SH-SY5Y (cell line): ENCODE measurements around the gene AVPI1.

Experiments used
- GATA2 ChIP-seq: IDR thresholded peaks from 2 replicates; pipeline ENCODE4 v1.6.1; 2011; ENCODE audit warnings: mild to moderate bottlenecking, low read depth, low read length
- GATA3 ChIP-seq: IDR thresholded peaks from 2 replicates; pipeline ENCODE4 v1.6.1; 2011; ENCODE audit warnings: low read depth, mild to moderate bottlenecking, low read length, moderate library complexity

- TF ChIP-seq GATA2 = no peak
- no peak for TF ChIP-seq GATA3
Measured at GRCh38 chr10:97729014-97729413, 42.0 kb upstream of the AVPI1 start.
